GM12878 (cell line): ENCODE data around the gene ACKR2. TPM values are rescaled to one million over a fixed set of nuclear protein-coding genes. Genes with fewer than 3 reads are reported as not detected.

Source experiments
- ATAC-seq: fragments of 200-7000 bp; cut with Tn5 transposase; 3 replicates; pipeline ENCODE4 v1.9.1; 2020; ENCODE audit warnings: mild to moderate bottlenecking, moderate library complexity
- BruUV-seq: library from RNA; stranded (reverse); fragments of 400-500 nt; replicated peaks from 2 replicates; lab custom pipeline; 2021; lab: Mats Ljungman, UMichigan
- CTCF ChIA-PET: fragments of 300-600 bp; sonication (Branson Sonifier 250); formaldehyde crosslinking; extraction: SDS; loops from one replicate; lab custom pipeline; 2021; ENCODE audit warnings: inconsistent platforms; lab: Yijun Ruan, JAX
- POLR2A ChIA-PET: fragments of 350-600 bp; formaldehyde crosslinking; extraction: SDS; loops from one replicate; lab custom pipeline; 2021; ENCODE audit warnings: inconsistent platforms; lab: Charles Lee
- RAD21 ChIA-PET: fragments of 300-600 bp; sonication (Branson Sonifier 250); formaldehyde crosslinking; loops from one replicate; lab custom pipeline; 2023; ENCODE audit warnings: antibody characterized with exemption; ENCODE audit not compliant: unreplicated experiment; lab: Charles Lee
- SMC1A ChIA-PET: fragments of 300-600 bp; sonication (Branson Sonifier 250); formaldehyde crosslinking; loops from one replicate; lab custom pipeline; 2023; ENCODE audit not compliant: unreplicated experiment, uncharacterized antibody; lab: Charles Lee
- DNase-seq: peaks from one replicate; pipeline ENCODE4 v3.0.0-alpha.2; 2011; ENCODE audit warnings: low read depth, low spot score
- FAIRE-seq: peaks from 3 replicates; lab custom pipeline; 2011; peaks lifted over from hg19 to GRCh38; lab: Jason Lieb, UNC
- H2AFZ ChIP-seq: 2 replicates; pipeline ENCODE4 v1.6.0; 2011; ENCODE audit warnings: low read depth, low read length, control low read depth; ENCODE audit not compliant: control insufficient read depth
- H3K27ac ChIP-seq: 2 replicates; pipeline ENCODE4 v1.5.1; 2011; ENCODE audit warnings: control low read depth; ENCODE audit not compliant: control insufficient read depth, insufficient read depth
- H3K27me3 ChIP-seq, 2 experiments: replicated peaks in 1 of 2; 2 replicates each; pipeline versions ENCODE4 v1.6.0 to v1.6.1; 2011; ENCODE audit warnings: low read length in 1 of 2; ENCODE audit not compliant: control insufficient read depth in 2 of 2, insufficient read depth in 2 of 2
- H3K36me3 ChIP-seq, 2 experiments: 2 replicates each; pipeline ENCODE4 v1.5.1; 2011; ENCODE audit warnings: low read length in 1 of 2; ENCODE audit not compliant: control insufficient read depth in 2 of 2, insufficient read depth in 2 of 2
- H3K4me1 ChIP-seq: 2 replicates; pipeline ENCODE4 v1.6.1; 2011; ENCODE audit warnings: mild to moderate bottlenecking, low read length, moderate library complexity, mixed read lengths; ENCODE audit not compliant: control insufficient read depth, insufficient read depth
- H3K4me2 ChIP-seq: 2 replicates; pipeline ENCODE4 v1.6.0; 2011; ENCODE audit warnings: control low read depth; ENCODE audit not compliant: control insufficient read depth, insufficient read depth
- H3K4me3 ChIP-seq: fragments of 200-600 bp; sonication (generic); 2 replicates; pipeline ENCODE4 v1.5.1; 2016
- H3K79me2 ChIP-seq: 2 replicates; pipeline ENCODE4 v1.6.0; 2011; ENCODE audit warnings: low read length; ENCODE audit not compliant: control insufficient read depth, insufficient read depth
- H3K9ac ChIP-seq: 2 replicates; pipeline ENCODE4 v1.8.0; 2011; ENCODE audit warnings: low read length, control low read depth, mixed read lengths; ENCODE audit not compliant: control insufficient read depth, insufficient read depth
- H3K9me3 ChIP-seq: replicated peaks from 3 replicates; pipeline ENCODE4 v1.5.1; 2011; ENCODE audit warnings: mild to moderate bottlenecking, low read length; ENCODE audit not compliant: control insufficient read depth, insufficient read depth
- H4K20me1 ChIP-seq: 2 replicates; pipeline ENCODE4 v1.6.0; 2011; ENCODE audit not compliant: control insufficient read depth, insufficient read depth
- CHD2 ChIP-seq: IDR thresholded peaks from 2 replicates; pipeline ENCODE4 v1.6.1; 2011; ENCODE audit warnings: low read depth, low read length, improper control_type of control experiment, borderline replicate concordance
- E4F1 ChIP-seq: fragments of 450-650 bp; IDR thresholded peaks from 2 replicates; pipeline ENCODE4 v1.6.1; 2018; ENCODE audit warnings: borderline replicate concordance, mild to moderate bottlenecking; ENCODE audit not compliant: partially characterized antibody
- EGR1 ChIP-seq, 2 experiments: IDR thresholded peaks; 1 replicate in 1 of 2; 2 replicates in 1 of 2; pipeline ENCODE4 v1.6.1; 2011 to 2012; ENCODE audit warnings: low read depth in 2 of 2, low read length in 2 of 2, borderline replicate concordance in 1 of 2, mild to moderate bottlenecking in 1 of 2, moderate library complexity in 1 of 2
- FOS ChIP-seq: IDR thresholded peaks from 3 replicates; pipeline ENCODE4 v1.6.1; 2011; ENCODE audit warnings: borderline replicate concordance; ENCODE audit not compliant: insufficient read length; ENCODE audit errors: extremely low read depth
- GATAD2B ChIP-seq: fragments of 450-650 bp; conservative IDR thresholded peaks from 2 replicates; pipeline ENCODE4 v1.6.1; 2017; ENCODE audit warnings: low read depth, mild to moderate bottlenecking, moderate library complexity
- KAT2A ChIP-seq: conservative IDR thresholded peaks from 2 replicates; pipeline ENCODE4 v1.6.1; 2011; ENCODE audit warnings: low read depth, low read length; ENCODE audit not compliant: control insufficient read depth
- NR2C1 ChIP-seq: fragments of 450-650 bp; IDR thresholded peaks from 2 replicates; pipeline ENCODE4 v1.6.1; 2017; ENCODE audit warnings: antibody characterized with exemption, mild to moderate bottlenecking, moderate library complexity
- SMC3 ChIP-seq: IDR thresholded peaks from 2 replicates; pipeline ENCODE4 v1.6.1; 2011; ENCODE audit warnings: low read length, improper control_type of control experiment, borderline replicate concordance
- ZNF24 ChIP-seq: fragments of 450-650 bp; IDR thresholded peaks from 2 replicates; pipeline ENCODE4 v1.6.1; 2017; ENCODE audit warnings: antibody characterized with exemption, mild to moderate bottlenecking
- WGBS: methylation state at CpG from one replicate; pipeline ENCODE4 v1.1.6; 2016; ENCODE audit warnings: low lambda C conversion rate; ENCODE audit not compliant: insufficient replicate concordance, insufficient coverage; ENCODE audit errors: missing lambda C conversion rate; 5-methylcytosine and 5-hydroxymethylcytosine counted together
- in situ Hi-C: fragments of 300-500 bp; cut with MboI; formaldehyde crosslinking; loops from 9 replicates; pipeline ENCODE4 v1.14.3; 2018; ENCODE audit warnings: mixed read lengths
- intact Hi-C: fragments of 100-400 bp; cut with micrococcal nuclease; formaldehyde crosslinking; loops from one replicate; pipeline ENCODE4 v1.14.2; 2022; ENCODE audit not compliant: unreplicated experiment
- polyA plus RNA-seq, 11 experiments: library from polyadenylated mRNA; depleted of rRNA in 4 of 11; unstranded in 6 of 11; stranded (reverse) in 5 of 11; fragments of >200 nt; fragmentation: Nextera tagmentation in 4 of 11; fragmentation: Illumina TruSeq in 1 of 11; extraction: Ambion mirVana in 4 of 11; extraction: Trizol in 1 of 11; gene quantifications; 1 replicate in 1 of 11; 2 replicates in 10 of 11; pipeline versions ENCODE4 v1.2.1 to v1.2.3, GENCODE V29; 2011 to 2016; ENCODE audit warnings: inconsistent platforms in 2 of 11, missing spikeins in 2 of 11, low read depth in 1 of 11
- total RNA-seq, 4 experiments: library from RNA; depleted of rRNA in 3 of 4; stranded (reverse); fragments of >200 nt in 3 of 4; fragmentation: Illumina TruSeq in 1 of 4; extraction: Trizol in 1 of 4; gene quantifications; 2 replicates each; pipeline versions ENCODE4 v1.2.1 to v1.2.3, GENCODE V29; 2013 to 2021
- TF ChIP-seq, protein P1 (sequence below): IDR thresholded peaks from 2 replicates; pipeline ENCODE4 v1.6.1; 2012; ENCODE audit warnings: low read depth, low read length, improper control_type of control experiment
- TF ChIP-seq, protein P2 (sequence below): fragments of 450-650 bp; IDR thresholded peaks from 2 replicates; pipeline ENCODE4 v1.6.1; 2017; ENCODE audit warnings: mild to moderate bottlenecking, moderate library complexity

The ACKR2 gene
- total and polyA plus RNA-seq, 10 of the 15 experiments (the other 5 are each of a cell fraction or from before 2014, with no cell fraction given), result 0.05 to 0.91 (median 0.23) TPM; not detected in 2

- DNase-seq (no peak), ATAC-seq (no peak), FAIRE-seq (no peak)
- intact Hi-C loops (no loop called here), in situ Hi-C loops (no loop called here)
- TF ChIP-seq NR2C1, result no peak
- TF ChIP-seq ZNF24, result no peak
- TF ChIP-seq, protein P1, sequence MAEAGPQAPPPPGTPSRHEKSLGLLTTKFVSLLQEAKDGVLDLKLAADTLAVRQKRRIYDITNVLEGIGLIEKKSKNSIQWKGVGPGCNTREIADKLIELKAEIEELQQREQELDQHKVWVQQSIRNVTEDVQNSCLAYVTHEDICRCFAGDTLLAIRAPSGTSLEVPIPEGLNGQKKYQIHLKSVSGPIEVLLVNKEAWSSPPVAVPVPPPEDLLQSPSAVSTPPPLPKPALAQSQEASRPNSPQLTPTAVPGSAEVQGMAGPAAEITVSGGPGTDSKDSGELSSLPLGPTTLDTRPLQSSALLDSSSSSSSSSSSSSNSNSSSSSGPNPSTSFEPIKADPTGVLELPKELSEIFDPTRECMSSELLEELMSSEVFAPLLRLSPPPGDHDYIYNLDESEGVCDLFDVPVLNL, result no peak
- no peak for TF ChIP-seq FOS
- no peak for TF ChIP-seq KAT2A
- no peak for TF ChIP-seq EGR1 (IDR thresholded peaks at IDR 0.05; ENCODE audit: borderline replicate concordance in 1 of 2, low read depth in 2 of 2, low read length in 2 of 2)
- TF ChIP-seq CHD2, result no peak
- TF ChIP-seq, protein P2, sequence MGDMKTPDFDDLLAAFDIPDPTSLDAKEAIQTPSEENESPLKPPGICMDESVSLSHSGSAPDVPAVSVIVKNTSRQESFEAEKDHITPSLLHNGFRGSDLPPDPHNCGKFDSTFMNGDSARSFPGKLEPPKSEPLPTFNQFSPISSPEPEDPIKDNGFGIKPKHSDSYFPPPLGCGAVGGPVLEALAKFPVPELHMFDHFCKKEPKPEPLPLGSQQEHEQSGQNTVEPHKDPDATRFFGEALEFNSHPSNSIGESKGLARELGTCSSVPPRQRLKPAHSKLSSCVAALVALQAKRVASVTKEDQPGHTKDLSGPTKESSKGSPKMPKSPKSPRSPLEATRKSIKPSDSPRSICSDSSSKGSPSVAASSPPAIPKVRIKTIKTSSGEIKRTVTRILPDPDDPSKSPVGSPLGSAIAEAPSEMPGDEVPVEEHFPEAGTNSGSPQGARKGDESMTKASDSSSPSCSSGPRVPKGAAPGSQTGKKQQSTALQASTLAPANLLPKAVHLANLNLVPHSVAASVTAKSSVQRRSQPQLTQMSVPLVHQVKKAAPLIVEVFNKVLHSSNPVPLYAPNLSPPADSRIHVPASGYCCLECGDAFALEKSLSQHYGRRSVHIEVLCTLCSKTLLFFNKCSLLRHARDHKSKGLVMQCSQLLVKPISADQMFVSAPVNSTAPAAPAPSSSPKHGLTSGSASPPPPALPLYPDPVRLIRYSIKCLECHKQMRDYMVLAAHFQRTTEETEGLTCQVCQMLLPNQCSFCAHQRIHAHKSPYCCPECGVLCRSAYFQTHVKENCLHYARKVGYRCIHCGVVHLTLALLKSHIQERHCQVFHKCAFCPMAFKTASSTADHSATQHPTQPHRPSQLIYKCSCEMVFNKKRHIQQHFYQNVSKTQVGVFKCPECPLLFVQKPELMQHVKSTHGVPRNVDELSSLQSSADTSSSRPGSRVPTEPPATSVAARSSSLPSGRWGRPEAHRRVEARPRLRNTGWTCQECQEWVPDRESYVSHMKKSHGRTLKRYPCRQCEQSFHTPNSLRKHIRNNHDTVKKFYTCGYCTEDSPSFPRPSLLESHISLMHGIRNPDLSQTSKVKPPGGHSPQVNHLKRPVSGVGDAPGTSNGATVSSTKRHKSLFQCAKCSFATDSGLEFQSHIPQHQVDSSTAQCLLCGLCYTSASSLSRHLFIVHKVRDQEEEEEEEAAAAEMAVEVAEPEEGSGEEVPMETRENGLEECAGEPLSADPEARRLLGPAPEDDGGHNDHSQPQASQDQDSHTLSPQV, result no peak
- TF ChIP-seq E4F1, result no peak
- TF ChIP-seq GATAD2B, result no peak
- no peak for TF ChIP-seq SMC3
- ChIA-PET RAD21 (no interaction called here), SMC1A (no interaction called here), POLR2A (no interaction called here), CTCF (interaction anchor here (1.1 kb wide), 1 partner anchor 12 kb away, joined by 9 read pairs; no protein-coding TSS in a partner anchor)
- Histone ChIP-seq H3K9ac (no peak overlapping the region), H2AFZ (no peak overlapping the region), H3K4me1 (no peaks in the 10 kb centered on the region), H3K4me2 (no peak overlapping the region), H3K79me2 (no peaks in the 10 kb centered on the region), H4K20me1 (no peaks in the 10 kb centered on the region), H3K4me3 (no peak overlapping the region), H3K27ac (no peak overlapping the region), H3K9me3 (no peaks in the 10 kb centered on the region), H3K36me3 (no peaks in the 10 kb centered on the region), H3K27me3 (no peaks in the 10 kb centered on the region)
- 0% methylated on average over 4 of the region's 4 CpGs for WGBS
- no TSS peak for BruUV-seq
Measured at GRCh38 chr3:42827654-42828053, 18.4 kb downstream of the ACKR2 start.
